IMR-90 (cell line): Measurements from ENCODE around the gene ABHD15.

Source experiments
- POLR2A ChIP-seq: IDR thresholded peaks from 2 replicates; pipeline ENCODE4 v1.6.1; 2012; ENCODE audit warnings: mild to moderate bottlenecking, low read depth, low read length
- TF ChIP-seq, protein P1 (sequence below): conservative IDR thresholded peaks from 2 replicates; pipeline ENCODE4 v1.5.1; 2012; ENCODE audit warnings: mild to moderate bottlenecking, low read depth, low read length, improper control_type of control experiment

DNA sequence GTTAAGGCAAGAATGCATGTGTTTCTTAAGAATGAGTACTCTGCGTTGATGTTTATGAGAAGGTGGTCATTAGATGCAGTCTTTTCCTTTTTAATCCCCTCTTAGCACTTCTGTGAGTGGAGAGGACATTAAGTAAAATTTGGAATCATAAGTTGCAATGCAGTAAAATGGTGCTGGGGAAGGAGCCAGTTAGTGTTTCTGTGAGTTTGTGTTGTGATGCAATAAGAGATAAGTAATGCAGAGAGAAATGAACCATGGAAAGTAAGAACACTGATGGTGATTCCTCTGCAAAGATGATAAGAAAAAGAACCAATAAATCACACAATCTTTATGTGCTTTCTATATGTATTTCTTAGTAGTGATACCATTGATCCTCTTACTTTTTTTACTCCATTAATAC lies 20.0 kb downstream of the ABHD15 start:
- TF ChIP-seq, protein P1, sequence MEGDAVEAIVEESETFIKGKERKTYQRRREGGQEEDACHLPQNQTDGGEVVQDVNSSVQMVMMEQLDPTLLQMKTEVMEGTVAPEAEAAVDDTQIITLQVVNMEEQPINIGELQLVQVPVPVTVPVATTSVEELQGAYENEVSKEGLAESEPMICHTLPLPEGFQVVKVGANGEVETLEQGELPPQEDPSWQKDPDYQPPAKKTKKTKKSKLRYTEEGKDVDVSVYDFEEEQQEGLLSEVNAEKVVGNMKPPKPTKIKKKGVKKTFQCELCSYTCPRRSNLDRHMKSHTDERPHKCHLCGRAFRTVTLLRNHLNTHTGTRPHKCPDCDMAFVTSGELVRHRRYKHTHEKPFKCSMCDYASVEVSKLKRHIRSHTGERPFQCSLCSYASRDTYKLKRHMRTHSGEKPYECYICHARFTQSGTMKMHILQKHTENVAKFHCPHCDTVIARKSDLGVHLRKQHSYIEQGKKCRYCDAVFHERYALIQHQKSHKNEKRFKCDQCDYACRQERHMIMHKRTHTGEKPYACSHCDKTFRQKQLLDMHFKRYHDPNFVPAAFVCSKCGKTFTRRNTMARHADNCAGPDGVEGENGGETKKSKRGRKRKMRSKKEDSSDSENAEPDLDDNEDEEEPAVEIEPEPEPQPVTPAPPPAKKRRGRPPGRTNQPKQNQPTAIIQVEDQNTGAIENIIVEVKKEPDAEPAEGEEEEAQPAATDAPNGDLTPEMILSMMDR: no peak
- TF ChIP-seq POLR2A: no peak
